Fibroblast of villous mesenchyme (primary cell): ENCODE results near the gene MTMR8. TPM values are rescaled to one million over a fixed set of nuclear protein-coding genes. Genes with fewer than 3 reads are reported as not detected.

Experiments used
- DNase-seq: peaks from one replicate; pipeline ENCODE4 v3.0.0-alpha.2; 2010; ENCODE audit warnings: low read depth
- H3K4me3 ChIP-seq: 2 replicates; pipeline ENCODE4 v1.5.1; 2011; ENCODE audit warnings: low read depth, mild to moderate bottlenecking, low read length
- CTCF ChIP-seq: IDR thresholded peaks from 2 replicates; pipeline ENCODE4 v1.5.1; 2012; ENCODE audit warnings: low read depth, mild to moderate bottlenecking, low read length; ENCODE audit not compliant: insufficient read depth
- total RNA-seq: library from RNA; depleted of rRNA; stranded (reverse); fragments of >200 nt; gene quantifications from 2 replicates; pipeline ENCODE4 v1.2.3, GENCODE V29; 2012

MTMR8 gene
- total RNA-seq, 1 donor: 0.43 TPM

DNA sequence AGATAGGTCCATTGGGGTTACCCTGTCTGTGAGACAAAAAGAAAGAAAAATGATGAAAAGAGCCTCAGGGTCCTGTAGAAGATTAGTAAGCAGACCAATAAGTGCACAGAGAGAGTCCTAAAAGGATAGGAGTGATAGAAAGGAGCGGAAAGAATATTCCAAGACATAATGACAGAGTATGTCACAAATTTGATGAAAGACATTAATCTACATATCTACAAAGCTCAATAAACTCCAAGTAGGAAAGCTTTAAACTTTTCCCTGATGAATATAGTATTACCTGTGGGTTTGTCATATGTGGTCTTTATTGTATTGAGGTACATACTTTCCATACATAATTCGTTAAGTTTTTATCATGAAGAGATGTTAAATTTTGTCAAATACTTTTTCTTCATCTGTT, 73.7 kb downstream of the MTMR8 start:
- DNase-seq: no peak
- TF ChIP-seq CTCF: no peak

GRCh38 chrX:64313624-64314023, 81.6 kb downstream of the MTMR8 start:
- DNase-seq: no peak
- H3K4me3 ChIP-seq: no peak overlapping the region
- TF ChIP-seq CTCF: no peak

More for the DNA sequence above, 73.7 kb downstream of the MTMR8 start:
- no peak overlapping the region for H3K4me3 ChIP-seq

DNA sequence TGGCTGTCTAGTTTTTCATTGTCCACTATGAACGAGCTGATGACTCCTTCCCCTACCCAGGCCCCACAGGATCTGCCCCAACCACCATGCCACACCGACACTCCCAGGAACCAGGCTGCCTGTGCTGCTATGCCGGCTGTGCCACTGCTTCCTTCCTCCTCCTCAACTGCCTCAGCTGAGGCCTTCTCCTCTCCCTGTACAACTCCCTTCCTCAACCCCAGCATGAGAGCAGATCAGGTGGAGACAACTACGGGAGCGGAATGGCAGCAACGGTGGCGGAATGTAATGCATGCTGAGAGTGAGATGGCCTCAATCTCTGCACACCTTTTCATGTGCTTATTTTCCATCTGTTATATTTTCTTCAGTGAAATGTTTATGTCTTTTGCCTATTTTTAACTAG, 88.5 kb downstream of the MTMR8 start:
- TF ChIP-seq CTCF: no peak

GRCh38 chrX:64291123-64291522, 104.1 kb downstream of the MTMR8 start:
- TF ChIP-seq CTCF: no peak
- H3K4me3 ChIP-seq: no peak overlapping the region
- DNase-seq: no peak

More for the DNA sequence above, 88.5 kb downstream of the MTMR8 start:
- H3K4me3 ChIP-seq: no peak overlapping the region
- DNase-seq: no peak

- no peak for TF ChIP-seq CTCF
- no peak overlapping the region for H3K4me3 ChIP-seq
- DNase-seq: no peak
These were observed 130.0 kb downstream of the MTMR8 start for GRCh38 chrX:64265265-64265664.

DNA sequence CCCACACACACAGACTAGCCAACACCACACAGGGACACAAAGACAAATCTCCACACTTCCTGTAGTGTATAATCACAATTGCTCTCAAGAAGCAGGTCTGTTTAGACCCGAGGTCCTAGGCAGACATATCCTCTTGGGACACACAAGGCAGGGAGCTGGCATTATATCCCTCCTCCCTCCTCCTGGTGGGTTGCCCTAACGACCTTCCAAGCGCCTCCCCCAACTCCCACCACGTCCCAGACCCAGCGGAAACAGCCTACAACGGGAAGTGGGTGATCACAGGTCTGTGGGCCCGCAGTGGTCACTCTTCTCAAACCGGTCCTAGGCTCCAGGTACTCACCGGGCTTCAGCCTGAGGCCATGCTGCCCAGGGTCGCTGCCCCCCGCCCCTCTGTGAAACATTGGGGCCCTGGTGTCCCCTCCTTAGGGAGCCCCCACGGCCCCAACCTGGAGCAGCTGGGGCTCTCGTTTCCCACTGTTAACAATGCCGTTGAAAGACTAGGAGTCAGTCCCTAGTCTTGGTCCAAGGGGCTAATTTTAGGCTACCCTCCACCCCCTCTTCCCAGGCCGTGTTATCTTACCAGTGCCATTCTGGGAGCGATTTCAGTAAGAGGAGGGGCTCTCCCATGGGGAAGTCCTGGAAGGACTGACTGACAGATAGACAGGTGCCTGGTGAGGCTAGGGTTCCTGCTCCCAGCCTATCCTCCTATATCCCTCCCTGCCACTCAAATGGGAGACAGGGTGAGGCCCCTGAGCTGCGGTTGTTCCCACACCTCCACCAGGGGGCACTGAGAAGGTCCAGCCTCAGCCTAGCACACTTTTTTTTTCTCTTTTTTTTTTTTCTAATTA, 164.9 kb downstream of the MTMR8 start, which contains the start of gene ASB12:
Gene ASB12 (minus strand): TSS at position 485 of the 848 bp plus-strand sequence. CDS start 4,957 bp downstream, outside the sequence.
- no peak for DNase-seq
- TF ChIP-seq CTCF: no peak
- H3K4me3 ChIP-seq: no peak within 1 kb of the TSS
